ES-I3 (cell line): ENCODE results near the gene RREB1.
"Not testable (repeated sequence)": the region's sequence is repeated elsewhere in the genome, so short reads cannot be mapped to it uniquely, and the experiment has no call there.

ENCODE experiments used
- H3K36me3 ChIP-seq: 2 replicates; pipeline ENCODE4 v1.6.1; 2013; ENCODE audit warnings: mild to moderate bottlenecking, low read length, control low read depth, moderate library complexity; ENCODE audit not compliant: insufficient read depth
- H3K4me1 ChIP-seq: 2 replicates; pipeline ENCODE4 v1.6.1; 2013; ENCODE audit warnings: mild to moderate bottlenecking, control low read depth, low read length; ENCODE audit not compliant: insufficient read depth
- H3K9ac ChIP-seq: 2 replicates; pipeline ENCODE4 v1.6.1; 2013; ENCODE audit warnings: low read depth, mild to moderate bottlenecking, low read length, moderate library complexity
- H3K9me3 ChIP-seq: 2 replicates; pipeline ENCODE4 v1.6.1; 2013; ENCODE audit warnings: mild to moderate bottlenecking, low read length, moderate library complexity; ENCODE audit not compliant: control insufficient read depth, insufficient read depth

RREB1 gene

GRCh38 chr6:7254980-7255835, 147.4 kb downstream of the RREB1 start:
- H3K4me1 ChIP-seq: peaks cover 2% of the 10 kb centered on the region; the same call in 1 of the 2 replicates
- H3K36me3 ChIP-seq: no peaks in the 10 kb centered on the region
- H3K9ac ChIP-seq: no peak overlapping the region
- H3K9me3 ChIP-seq: no peaks in the 10 kb centered on the region

DNA sequence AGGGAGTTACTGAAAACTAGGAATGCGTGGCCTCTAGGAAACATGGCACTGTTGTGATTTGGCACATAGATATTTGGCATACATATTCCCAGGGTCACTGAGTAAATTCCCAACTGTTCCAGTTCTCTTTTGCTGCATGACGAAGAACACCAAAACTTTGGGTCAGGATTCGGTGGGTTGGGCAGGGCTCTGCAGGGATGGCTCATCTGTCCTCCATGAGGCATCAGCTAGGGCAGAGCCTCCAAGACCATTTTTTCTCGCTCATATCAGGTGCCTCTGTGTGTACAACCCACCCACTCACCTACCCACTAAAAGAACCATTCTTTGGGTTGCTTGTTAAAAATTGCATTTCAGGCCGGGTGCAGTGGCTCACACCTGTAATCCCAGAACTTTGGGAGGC, 148.2 kb downstream of the RREB1 start:
- H3K4me1 ChIP-seq: peaks cover 4% of the 10 kb centered on the region; the same call in 1 of the 2 replicates
- H3K36me3 ChIP-seq: no peaks in the 10 kb centered on the region
- no peak overlapping the region for H3K9ac ChIP-seq
- H3K9me3 ChIP-seq: no peaks in the 10 kb centered on the region

- Histone ChIP-seq H3K36me3 (no peaks in the 10 kb centered on the region), H3K4me1 (peaks cover 4% of the 10 kb centered on the region; the same call in 1 of the 2 replicates), H3K9ac (no peak overlapping the region), H3K9me3 (no peaks in the 10 kb centered on the region)
Observed at GRCh38 chr6:7256785-7257184, 149.0 kb downstream of the RREB1 start.

- Histone ChIP-seq H3K9ac (no peak overlapping the region), H3K9me3 (no peaks in the 10 kb centered on the region), H3K4me1 (peaks cover 4% of the 10 kb centered on the region), H3K36me3 (no peaks in the 10 kb centered on the region)
Observed at GRCh38 chr6:7257521-7258230, 149.9 kb downstream of the RREB1 start.

DNA sequence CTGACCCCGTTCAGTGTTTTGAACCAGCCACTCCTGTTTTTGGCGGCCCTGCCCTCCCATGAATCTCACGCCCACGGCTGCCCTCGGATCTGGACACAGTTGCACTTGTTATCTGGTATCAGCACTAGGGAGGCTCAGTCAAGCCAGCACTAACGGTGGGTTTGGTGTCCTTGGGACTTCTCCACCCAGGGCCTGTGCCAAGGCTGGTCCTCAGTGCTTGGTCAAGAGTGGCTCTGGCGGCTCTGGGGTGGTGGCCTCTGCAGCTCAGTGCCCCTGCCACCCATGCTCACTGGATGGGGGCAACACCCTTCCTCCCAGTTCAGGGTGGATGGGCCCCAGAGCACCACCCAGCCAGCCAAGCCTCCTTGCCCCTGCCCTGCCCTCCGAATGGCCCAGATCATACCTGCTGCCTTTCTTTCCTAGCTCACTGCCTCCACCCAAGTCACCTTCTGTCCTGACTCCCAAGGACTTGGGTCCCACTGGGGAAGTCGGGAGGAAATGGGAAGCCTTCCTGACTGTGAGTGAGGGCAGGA, 150.5 kb downstream of the RREB1 start:
- no peaks in the 10 kb centered on the region for H3K9me3 ChIP-seq
- H3K9ac ChIP-seq: no peak overlapping the region
- peaks cover 4% of the 10 kb centered on the region for H3K4me1 ChIP-seq
- no peaks in the 10 kb centered on the region for H3K36me3 ChIP-seq

- no peaks in the 10 kb centered on the region for H3K36me3 ChIP-seq
- no peaks in the 10 kb centered on the region for H3K9me3 ChIP-seq
- H3K4me1 ChIP-seq: peaks cover 4% of the 10 kb centered on the region
- peak overlapping the region; percentile 54 for H3K9ac ChIP-seq
Observed at GRCh38 chr6:7260291-7261031, 152.7 kb downstream of the RREB1 start.

- Histone ChIP-seq H3K4me1 (peaks cover 4% of the 10 kb centered on the region), H3K9ac (peak overlapping the region; percentile 54), H3K36me3 (no peaks in the 10 kb centered on the region), H3K9me3 (no peaks in the 10 kb centered on the region)
Observed at GRCh38 chr6:7261032-7261841, 153.5 kb downstream of the RREB1 start.

GRCh38 chr6:7261852-7262461, 154.2 kb downstream of the RREB1 start:
- Histone ChIP-seq H3K36me3 (no peaks in the 10 kb centered on the region), H3K9me3 (no peaks in the 10 kb centered on the region), H3K9ac (peak overlapping the region; percentile 54; the same call in 1 of the 2 replicates), H3K4me1 (peaks cover 4% of the 10 kb centered on the region)

- Histone ChIP-seq H3K9me3 (no peaks in the 10 kb centered on the region), H3K4me1 (peaks cover 4% of the 10 kb centered on the region), H3K36me3 (no peaks in the 10 kb centered on the region), H3K9ac (no peak overlapping the region)
Observed at GRCh38 chr6:7262746-7263518, 155.2 kb downstream of the RREB1 start.

GRCh38 chr6:7263519-7263805, 155.7 kb downstream of the RREB1 start:
- not testable (repeated sequence) for H3K9ac ChIP-seq, H3K36me3 ChIP-seq, H3K4me1 ChIP-seq, H3K9me3 ChIP-seq

GRCh38 chr6:7264041-7264440, 156.3 kb downstream of the RREB1 start:
- Histone ChIP-seq H3K36me3 (no peaks in the 10 kb centered on the region), H3K9me3 (no peaks in the 10 kb centered on the region), H3K9ac (no peak overlapping the region), H3K4me1 (peaks cover 4% of the 10 kb centered on the region)

DNA sequence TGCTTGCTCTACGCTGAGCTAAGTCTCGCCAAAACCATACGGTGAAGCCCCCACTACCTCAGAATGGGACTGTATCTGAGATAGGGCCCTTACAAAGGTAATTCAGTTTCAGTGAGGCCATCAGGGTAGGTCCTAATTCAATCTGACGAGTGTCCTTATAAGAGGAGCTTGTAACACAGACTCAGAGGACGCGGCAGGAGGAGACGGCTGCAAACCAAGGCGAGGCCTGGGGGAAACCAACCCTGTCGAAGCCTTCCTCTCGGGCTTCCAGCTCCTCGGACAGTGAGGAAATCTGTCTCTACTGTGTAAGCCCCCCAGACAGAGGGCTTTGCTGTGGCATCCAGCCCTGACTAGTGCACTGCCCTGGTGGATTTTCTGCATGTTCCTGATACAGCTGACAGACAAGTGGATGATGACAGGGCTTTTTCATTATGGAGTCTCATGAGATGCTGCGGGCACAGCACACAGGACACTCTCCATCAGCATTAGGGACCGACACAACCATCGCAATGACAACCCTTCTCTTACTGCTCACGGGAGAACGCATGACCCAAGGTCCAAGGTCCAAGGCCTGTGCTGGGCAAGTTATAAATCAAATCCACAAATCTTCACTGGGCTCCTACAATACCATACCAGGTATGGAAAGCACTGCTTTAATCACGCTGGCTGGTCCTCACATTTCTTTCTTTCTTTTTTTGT, 157.1 kb downstream of the RREB1 start:
- Histone ChIP-seq H3K9ac (no peak overlapping the region), H3K4me1 (peaks cover 4% of the 10 kb centered on the region), H3K36me3 (no peaks in the 10 kb centered on the region), H3K9me3 (no peaks in the 10 kb centered on the region)

DNA sequence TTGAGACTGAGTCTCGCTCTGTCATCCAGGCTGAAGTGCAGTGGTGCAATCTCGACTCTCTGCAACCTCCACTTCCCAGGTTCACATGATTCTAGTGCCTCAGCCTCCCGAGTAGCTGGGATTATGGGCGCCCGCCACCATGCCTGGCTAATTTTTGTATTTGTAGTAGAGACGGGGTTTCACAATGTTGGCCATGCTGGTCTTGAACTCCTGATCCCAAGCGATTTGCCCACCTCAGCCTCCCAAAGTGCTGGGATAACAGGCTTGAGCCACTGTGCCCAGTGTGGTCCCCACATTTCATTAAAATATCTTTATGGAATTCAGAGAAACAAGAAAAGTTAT, 157.6 kb downstream of the RREB1 start:
- H3K9ac ChIP-seq, H3K4me1 ChIP-seq, H3K9me3 ChIP-seq, H3K36me3 ChIP-seq: not testable (repeated sequence)
